Measurements from ENCODE around the gene NFAM1.

Gene NFAM1

GRCh38 chr22:42360348-42360747 is 71.9 kb downstream of the NFAM1 start:
- no peak for DNase-seq (ENCODE audit: low spot score)

GRCh38 chr22:42358643-42359558 is 73.3 kb downstream of the NFAM1 start:
- DNase-seq (ENCODE audit: low spot score), result no peak

- no peak for DNase-seq (ENCODE audit: low spot score)
Observed at GRCh38 chr22:42357634-42358296, 74.4 kb downstream of the NFAM1 start.

GRCh38 chr22:42357221-42357620 is 75.0 kb downstream of the NFAM1 start:
- DNase-seq (ENCODE audit: low spot score), result no peak

GRCh38 chr22:42356533-42356932 is 75.7 kb downstream of the NFAM1 start:
- DNase-seq (ENCODE audit: low spot score), result no peak

GRCh38 chr22:42353883-42354727 is 78.1 kb downstream of the NFAM1 start:
- no peak for DNase-seq (ENCODE audit: low spot score)

GRCh38 chr22:42350373-42350772 is 81.8 kb downstream of the NFAM1 start:
- no peak for DNase-seq (ENCODE audit: low spot score)

GRCh38 chr22:42347281-42347824 is 84.8 kb downstream of the NFAM1 start:
- no peak for DNase-seq (ENCODE audit: low spot score)

- DNase-seq (ENCODE audit: low spot score), result no peak
Observed at GRCh38 chr22:42346722-42347121, 85.5 kb downstream of the NFAM1 start.

GRCh38 chr22:42345458-42345857 is 86.7 kb downstream of the NFAM1 start:
- no peak for DNase-seq (ENCODE audit: low spot score)

- peak; percentile 93 for DNase-seq (ENCODE audit: low spot score)
Observed at GRCh38 chr22:42344361-42344905, 87.8 kb downstream of the NFAM1 start.

- no peak for DNase-seq (ENCODE audit: low spot score)
Observed at GRCh38 chr22:42343531-42344081, 88.6 kb downstream of the NFAM1 start.

- DNase-seq (ENCODE audit: low spot score), result no peak
Observed at GRCh38 chr22:42343121-42343454, 89.1 kb downstream of the NFAM1 start.

- DNase-seq (ENCODE audit: low spot score), result peak; percentile 51
Observed at GRCh38 chr22:42342426-42343120, 89.6 kb downstream of the NFAM1 start.

GRCh38 chr22:42341779-42342178 is 90.4 kb downstream of the NFAM1 start:
- no peak for DNase-seq (ENCODE audit: low spot score)

GRCh38 chr22:42340829-42341383 is 91.3 kb downstream of the NFAM1 start:
- DNase-seq (ENCODE audit: low spot score), result no peak

- no peak for DNase-seq (ENCODE audit: low spot score)
Observed at GRCh38 chr22:42340150-42340549, 92.1 kb downstream of the NFAM1 start.

GRCh38 chr22:42338479-42338878 is 93.7 kb downstream of the NFAM1 start:
- DNase-seq (ENCODE audit: low spot score), result peak; percentile 57

- no peak for DNase-seq (ENCODE audit: low spot score)
Observed at GRCh38 chr22:42337356-42337755, 94.8 kb downstream of the NFAM1 start.

- peak; percentile 57 for DNase-seq (ENCODE audit: low spot score)
Observed at GRCh38 chr22:42336527-42337227, 95.5 kb downstream of the NFAM1 start.
